ENCODE data around the gene PTPRT.

The PTPRT gene

GRCh38 chr20:42435230-42435629 is 754.5 kb downstream of the PTPRT start:
- no peak for DNase-seq

DNA sequence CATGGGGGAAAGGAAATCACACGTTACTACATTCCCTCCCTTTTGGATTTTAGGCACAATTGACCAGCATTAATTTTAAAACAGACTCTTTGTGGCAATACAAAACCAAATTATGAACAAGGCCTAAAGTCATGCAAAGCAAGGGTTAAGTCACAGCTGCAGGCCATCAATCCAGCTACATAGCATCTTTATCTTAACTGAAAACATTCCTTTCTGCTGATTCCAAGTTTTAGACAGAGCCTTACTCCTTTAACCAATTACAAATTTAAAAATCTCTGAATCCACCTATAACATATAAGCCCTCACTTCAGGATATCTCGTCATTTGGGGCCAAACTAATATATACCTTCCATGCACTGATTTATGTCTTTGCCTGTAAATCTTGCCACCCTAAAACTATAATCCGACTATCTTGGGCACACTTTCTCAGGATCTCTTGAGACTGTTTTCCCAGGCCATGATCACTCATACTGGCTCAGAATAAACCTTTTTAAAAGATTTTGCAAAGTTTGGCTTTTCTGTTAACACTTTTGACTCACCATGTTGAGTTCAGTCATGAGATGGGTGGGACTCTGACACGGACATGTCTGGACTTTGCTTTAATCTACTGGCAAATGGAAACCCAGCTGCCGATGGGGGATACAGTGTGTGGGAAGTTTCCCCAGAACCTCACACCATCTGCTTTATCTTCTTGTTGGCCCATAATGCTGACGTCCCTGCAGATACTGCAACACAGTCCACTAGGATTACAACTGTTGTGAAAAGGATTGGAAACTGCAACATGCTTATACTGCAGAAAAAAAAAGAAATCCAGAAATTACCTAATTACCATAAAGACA is 757.0 kb downstream of the PTPRT start:
- no peak for DNase-seq

- no peak for DNase-seq
Measured at GRCh38 chr20:42430598-42430997, 759.1 kb downstream of the PTPRT start.

DNA sequence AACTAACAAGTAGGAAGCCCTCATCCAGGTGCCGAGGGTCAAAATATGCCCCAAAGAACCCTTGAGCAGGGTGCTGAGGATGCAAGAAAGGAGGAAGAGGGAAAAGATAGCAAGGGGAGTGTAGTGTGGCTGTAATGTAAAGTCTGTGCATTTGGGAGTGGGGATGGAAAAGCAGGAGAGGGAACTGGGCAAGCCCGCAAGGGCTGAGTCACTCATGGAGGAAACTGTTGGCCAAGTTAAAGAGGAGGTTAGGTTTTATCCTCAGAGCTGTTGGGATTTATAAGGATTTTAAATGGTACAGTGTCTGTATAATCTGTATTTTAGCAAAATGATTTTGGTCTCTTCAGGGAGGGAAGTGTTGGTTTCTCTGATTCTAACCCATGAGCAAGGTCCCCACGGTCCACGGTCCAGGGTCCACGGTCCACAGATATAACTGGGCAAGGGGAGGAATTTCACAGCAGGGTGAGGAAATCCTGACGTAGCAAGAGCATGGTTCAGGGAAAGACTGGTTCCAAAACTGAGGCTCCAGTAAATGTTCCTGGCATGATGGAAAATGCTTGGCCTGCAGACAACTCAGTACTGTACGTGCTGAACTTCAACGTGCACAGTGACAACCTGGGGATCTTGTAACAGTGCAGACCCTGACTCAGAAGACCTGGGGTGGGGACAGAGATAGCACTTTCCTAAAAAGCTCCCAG is 759.8 kb downstream of the PTPRT start:
- no peak for DNase-seq

- no peak for DNase-seq
Measured at GRCh38 chr20:42419814-42420532, 769.7 kb downstream of the PTPRT start.

- no peak for DNase-seq
Measured at GRCh38 chr20:42406826-42407225, 782.9 kb downstream of the PTPRT start.

GRCh38 chr20:42402455-42402854 is 787.3 kb downstream of the PTPRT start:
- DNase-seq: no peak

DNA sequence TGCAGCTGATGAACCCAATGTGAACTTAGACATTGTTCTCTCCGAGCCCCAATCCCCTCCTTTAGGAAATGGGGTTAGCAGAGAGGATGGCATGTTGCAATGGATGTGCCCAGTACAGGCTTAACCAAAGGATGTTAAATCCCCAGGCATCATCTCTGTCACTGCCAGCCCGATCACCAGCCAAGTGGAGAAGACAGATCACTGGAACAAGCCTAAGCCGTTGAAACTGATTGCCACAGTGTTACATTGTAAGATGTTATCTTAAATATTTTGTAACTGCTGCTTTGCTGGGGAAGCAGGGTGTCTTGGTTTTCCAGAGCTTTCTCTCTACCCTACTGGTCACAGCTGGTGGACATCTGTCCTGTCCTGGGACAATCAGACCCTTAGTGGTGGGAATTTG is 788.1 kb downstream of the PTPRT start:
- DNase-seq: no peak

- DNase-seq: no peak
Measured at GRCh38 chr20:42399802-42400201, 789.9 kb downstream of the PTPRT start.

DNA sequence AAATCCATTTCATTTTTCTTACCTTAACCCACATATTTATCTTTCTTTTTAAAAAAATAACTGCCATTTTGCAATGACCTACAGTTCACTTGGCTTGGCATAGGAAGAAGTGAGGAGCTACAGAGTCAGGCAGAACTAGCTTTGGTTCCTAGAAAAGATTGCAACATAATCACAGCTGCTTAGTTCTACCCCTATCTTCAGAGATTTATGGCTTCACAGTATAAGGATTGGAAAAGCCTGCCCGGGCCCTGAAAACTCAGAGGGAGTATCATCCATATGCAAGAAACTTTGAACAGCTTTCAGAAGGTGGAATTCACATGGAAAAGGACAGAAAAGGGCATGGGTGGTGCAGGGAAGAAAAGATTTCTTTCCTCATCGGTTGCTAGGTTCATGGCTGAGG is 797.3 kb downstream of the PTPRT start:
- no peak for DNase-seq

GRCh38 chr20:42391807-42392206 is 797.9 kb downstream of the PTPRT start:
- no peak for DNase-seq

DNA sequence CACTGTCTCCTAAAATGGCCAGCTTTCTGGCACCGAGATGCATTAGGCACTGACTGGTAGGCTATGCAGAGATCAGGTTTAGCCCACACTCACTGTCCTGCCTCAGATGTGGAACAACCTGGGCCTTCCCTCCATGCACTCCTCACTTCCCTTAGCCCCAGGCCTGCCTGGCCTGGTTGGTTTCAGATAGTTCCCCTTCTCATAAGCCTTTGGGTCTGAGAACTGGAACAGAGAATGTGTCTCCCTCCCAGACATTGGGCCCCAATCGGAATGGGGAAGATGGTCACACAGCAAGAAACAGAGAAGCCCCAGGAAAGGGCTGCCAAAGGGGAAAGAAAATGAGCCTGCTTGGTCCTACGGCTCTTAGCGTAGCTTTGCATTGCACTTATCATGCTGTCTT is 809.4 kb downstream of the PTPRT start:
- DNase-seq: no peak

DNA sequence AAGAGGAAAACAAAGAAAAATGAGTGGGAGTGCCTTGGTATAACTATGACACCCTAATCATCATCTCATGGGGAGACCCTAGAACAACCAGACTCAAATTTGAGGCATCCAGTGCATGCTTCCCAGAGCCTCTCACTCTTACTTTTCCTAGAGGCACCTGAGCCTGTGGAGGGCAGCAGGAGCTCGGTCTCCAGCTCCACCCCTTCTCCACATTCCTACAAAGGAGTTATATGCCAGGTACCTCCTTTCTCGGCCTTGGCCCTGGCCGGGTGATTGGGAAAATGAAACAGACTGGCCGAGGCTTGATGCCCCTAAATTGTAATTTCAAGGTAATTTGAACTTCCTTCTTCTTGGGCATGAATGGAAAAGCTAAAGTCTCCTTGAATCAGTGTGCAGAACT is 810.3 kb downstream of the PTPRT start:
- DNase-seq: no peak

- no peak for DNase-seq
Measured at GRCh38 chr20:42378826-42379225, 810.9 kb downstream of the PTPRT start.

GRCh38 chr20:42376131-42376530 is 813.6 kb downstream of the PTPRT start:
- DNase-seq: no peak

DNA sequence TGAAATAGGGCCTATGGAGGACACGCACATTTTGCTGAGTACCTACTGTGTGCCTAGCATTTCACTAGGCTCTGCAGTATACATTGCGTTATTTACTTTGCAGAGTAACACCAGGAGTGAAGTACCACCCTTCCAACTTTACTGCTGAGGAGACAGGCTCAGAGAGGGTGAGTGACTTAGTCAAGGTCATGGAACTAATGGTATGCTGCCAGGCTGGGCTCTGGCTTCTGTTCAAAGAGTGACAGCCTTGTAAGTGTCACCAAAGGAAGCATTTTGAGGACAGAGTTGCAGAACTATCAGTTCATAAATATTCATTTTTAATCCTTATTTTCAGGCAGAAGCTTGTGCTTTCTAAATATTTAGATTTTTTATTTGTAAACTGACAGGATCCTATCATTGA is 816.7 kb downstream of the PTPRT start:
- no peak for DNase-seq

- DNase-seq: no peak
Measured at GRCh38 chr20:42370075-42370474, 819.6 kb downstream of the PTPRT start.

- DNase-seq: no peak
Measured at GRCh38 chr20:42368910-42369309, 820.8 kb downstream of the PTPRT start.

DNA sequence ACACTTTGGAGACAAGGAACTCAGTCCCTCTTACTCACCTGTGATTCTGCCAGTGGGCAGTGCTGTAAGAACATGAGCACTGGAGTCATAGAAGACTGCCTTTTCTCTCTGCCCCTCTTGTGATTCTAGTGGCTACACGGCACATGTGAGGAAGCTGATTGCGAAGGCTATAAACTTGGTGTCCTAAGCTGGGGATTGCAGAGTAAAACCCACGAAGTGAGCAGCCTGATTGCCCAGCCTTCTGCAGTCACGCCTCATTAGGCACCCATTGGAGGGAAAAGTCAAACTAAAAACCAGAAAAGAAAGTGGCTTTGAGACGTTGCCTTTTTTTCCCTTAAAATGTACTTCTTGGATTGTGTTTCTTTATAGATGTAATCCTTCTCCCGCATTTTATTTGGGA is 823.1 kb downstream of the PTPRT start:
- no peak for DNase-seq

DNA sequence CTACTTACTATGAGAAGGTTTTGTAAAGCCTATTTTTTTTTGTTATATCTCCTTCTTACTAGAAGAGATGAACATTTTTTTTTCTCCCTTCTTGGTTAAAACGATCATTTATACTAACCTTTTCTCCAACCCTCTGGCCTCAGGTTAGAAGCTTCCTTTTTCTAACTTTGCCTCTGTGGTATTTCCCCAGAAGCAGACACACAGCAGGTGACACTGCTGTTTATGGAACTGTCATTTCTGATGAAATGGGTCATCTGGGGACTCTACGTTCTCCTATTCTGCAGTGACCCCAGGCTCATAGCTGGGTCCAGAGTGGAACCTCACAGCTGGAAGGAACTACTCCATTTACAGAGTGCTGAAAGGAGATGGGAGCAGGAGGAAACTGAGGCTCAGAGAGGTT is 825.3 kb downstream of the PTPRT start:
- no peak for DNase-seq

DNA sequence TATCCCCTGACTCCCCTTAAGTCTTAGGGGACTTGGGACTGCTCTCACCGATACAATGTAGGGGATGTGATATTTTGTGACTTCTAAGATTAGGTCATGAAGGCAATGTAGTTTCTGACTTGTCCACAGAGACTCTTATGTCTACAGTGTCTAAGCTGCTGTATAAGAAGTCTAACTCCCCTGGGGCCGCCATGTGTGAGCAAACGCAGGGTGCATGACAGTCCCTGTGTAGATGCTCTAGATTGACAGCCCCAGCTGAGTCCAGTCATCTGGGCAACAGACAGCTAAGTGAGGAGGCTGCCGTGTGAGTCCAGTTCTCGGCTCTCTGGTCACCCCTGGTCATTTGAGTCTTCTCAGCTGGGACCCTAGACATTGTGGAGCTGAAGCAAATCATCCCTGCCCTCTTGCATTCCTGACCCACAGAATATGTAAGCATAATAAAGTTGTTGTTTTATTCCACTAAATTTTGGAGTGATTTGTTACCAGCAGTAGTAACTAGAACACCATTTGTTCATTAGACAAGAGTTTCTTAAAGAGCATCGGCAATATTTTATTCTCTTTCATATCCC is 828.2 kb downstream of the PTPRT start:
- no peak for DNase-seq

GRCh38 chr20:42360621-42361020 is 829.1 kb downstream of the PTPRT start:
- no peak for DNase-seq

GRCh38 chr20:42359617-42360016 is 830.1 kb downstream of the PTPRT start:
- DNase-seq: no peak

- no peak for DNase-seq
Measured at GRCh38 chr20:42352096-42352495, 837.6 kb downstream of the PTPRT start.
